ENCODE measurements around the gene ERO1B. TPM values are rescaled to one million over a fixed set of nuclear protein-coding genes. Genes with fewer than 3 reads are reported as not detected.

The ERO1B gene
- polyA plus RNA-seq, 1 donor from 2014 or later: 2.7 TPM

GRCh38 chr1:236289492-236290131 lies 7.9 kb upstream of the ERO1B start:
- Histone ChIP-seq H3K27ac (ENCODE audit: low read length) (no peak overlapping the region), H3K9ac (ENCODE audit: low read length) (no peak overlapping the region), H3F3A (ENCODE audit: insufficient read depth, low read length, poor library complexity, severe bottlenecking) (no peaks in the 10 kb centered on the region), H3K9me3 (ENCODE audit: low read length) (no peaks in the 10 kb centered on the region), H3K9me2 (ENCODE audit: insufficient read depth, low read length) (no peaks in the 10 kb centered on the region), H3K36me3 (ENCODE audit: insufficient read depth, low read length) (no peaks in the 10 kb centered on the region), H4K20me1 (ENCODE audit: insufficient read depth) (no peaks in the 10 kb centered on the region), H3K4me3 (ENCODE audit: low read length) (no peak overlapping the region), H2AFZ (ENCODE audit: low read depth, low read length) (no peak overlapping the region), H3K79me2 (replicated peaks; ENCODE audit: insufficient read depth, low read length) (no peaks in the 10 kb centered on the region), H3K4me2 (ENCODE audit: low read length) (no peak overlapping the region), H3K27me3 (ENCODE audit: insufficient read depth, low read depth, low read length) (no peaks in the 10 kb centered on the region)
- TF ChIP-seq POLR2AphosphoS5 (IDR thresholded peaks at IDR 0.05) (no peak), CTCF (IDR thresholded peaks at IDR 0.05; ENCODE audit: poor library complexity, severe bottlenecking) (no peak), TAF1 (IDR thresholded peaks at IDR 0.05; ENCODE audit: low read depth) (no peak), EP300 (conservative IDR thresholded peaks at IDR 0.05; ENCODE audit: poor library complexity, severe bottlenecking) (no peak), SMC3 (conservative IDR thresholded peaks at IDR 0.05; ENCODE audit: poor library complexity) (no peak), EZH2 (IDR thresholded peaks at IDR 0.05; ENCODE audit: borderline replicate concordance, insufficient read depth, low read length, poor library complexity, severe bottlenecking) (no peak), RAD21 (conservative IDR thresholded peaks at IDR 0.05) (no peak), REST (IDR thresholded peaks at IDR 0.05; ENCODE audit: borderline replicate concordance) (no peak), MXI1 (conservative IDR thresholded peaks at IDR 0.05; ENCODE audit: poor library complexity, severe bottlenecking) (no peak)

GRCh38 chr1:236288620-236288976 lies 6.8 kb upstream of the ERO1B start:
- Histone ChIP-seq H4K20me1 (ENCODE audit: insufficient read depth) (no peaks in the 10 kb centered on the region), H3K27ac (ENCODE audit: low read length) (no peak overlapping the region), H3K9me2 (ENCODE audit: insufficient read depth, low read length) (no peaks in the 10 kb centered on the region), H3K79me2 (replicated peaks; ENCODE audit: insufficient read depth, low read length) (no peaks in the 10 kb centered on the region), H3K27me3 (ENCODE audit: insufficient read depth, low read depth, low read length) (no peaks in the 10 kb centered on the region), H3K9ac (ENCODE audit: low read length) (no peak overlapping the region), H3K36me3 (ENCODE audit: insufficient read depth, low read length) (no peaks in the 10 kb centered on the region), H2AFZ (ENCODE audit: low read depth, low read length) (no peak overlapping the region), H3K4me2 (ENCODE audit: low read length) (no peak overlapping the region), H3F3A (ENCODE audit: insufficient read depth, low read length, poor library complexity, severe bottlenecking) (no peaks in the 10 kb centered on the region), H3K4me3 (ENCODE audit: low read length) (no peak overlapping the region), H3K9me3 (ENCODE audit: low read length) (no peaks in the 10 kb centered on the region)
- TF ChIP-seq MXI1 (conservative IDR thresholded peaks at IDR 0.05; ENCODE audit: poor library complexity, severe bottlenecking) (no peak), POLR2AphosphoS5 (IDR thresholded peaks at IDR 0.05) (no peak), EZH2 (IDR thresholded peaks at IDR 0.05; ENCODE audit: borderline replicate concordance, insufficient read depth, low read length, poor library complexity, severe bottlenecking) (no peak), EP300 (conservative IDR thresholded peaks at IDR 0.05; ENCODE audit: poor library complexity, severe bottlenecking) (no peak), CTCF (IDR thresholded peaks at IDR 0.05; ENCODE audit: poor library complexity, severe bottlenecking) (no peak), RAD21 (conservative IDR thresholded peaks at IDR 0.05) (no peak), REST (IDR thresholded peaks at IDR 0.05; ENCODE audit: borderline replicate concordance) (no peak), SMC3 (conservative IDR thresholded peaks at IDR 0.05; ENCODE audit: poor library complexity) (no peak), TAF1 (IDR thresholded peaks at IDR 0.05; ENCODE audit: low read depth) (no peak)

All from neural cell (in vitro differentiated cells).